WERI-Rb-1 (cell line): ENCODE measurements around the gene DRC3.

Experiments
- DNase-seq: peaks from one replicate; pipeline ENCODE4 v3.0.0-alpha.2; 2020
- H3K27ac ChIP-seq: fragments of 250-450 bp; sonication (Bioruptor Pico); 2 replicates; pipeline ENCODE4 v1.5.1; 2020; ENCODE audit warnings: mild to moderate bottlenecking, moderate library complexity
- H3K27me3 ChIP-seq: fragments of 250-450 bp; sonication (Bioruptor Pico); 2 replicates; pipeline ENCODE4 v1.5.1; 2021; ENCODE audit warnings: mild to moderate bottlenecking, low read depth, moderate library complexity; ENCODE audit not compliant: insufficient read depth, severe bottlenecking
- H3K36me3 ChIP-seq: fragments of 250-450 bp; sonication (Bioruptor Pico); 2 replicates; pipeline ENCODE4 v1.5.1; 2020; ENCODE audit warnings: mild to moderate bottlenecking, moderate library complexity
- H3K4me3 ChIP-seq: 2 replicates; pipeline ENCODE4 v1.5.1; 2011; ENCODE audit warnings: low read depth, mild to moderate bottlenecking, control low read depth, low read length
- H3K9me3 ChIP-seq: fragments of 250-450 bp; sonication (Bioruptor Pico); 2 replicates; pipeline ENCODE4 v1.5.1; 2021; ENCODE audit warnings: mild to moderate bottlenecking, moderate library complexity; ENCODE audit not compliant: severe bottlenecking
- CTCF ChIP-seq: IDR thresholded peaks from 2 replicates; pipeline ENCODE4 v1.5.1; 2011; ENCODE audit warnings: low read depth, mild to moderate bottlenecking, control low read depth, inconsistent platforms, low read length

The DRC3 gene

GRCh38 chr17:18016426-18016825 lies 43.8 kb downstream of the DRC3 start:
- Histone ChIP-seq H3K27ac (no peak overlapping the region), H3K9me3 (no peaks in the 10 kb centered on the region), H3K36me3 (no peaks in the 10 kb centered on the region; the same call in 1 of the 2 replicates), H3K4me3 (no peak overlapping the region), H3K27me3 (no peaks in the 10 kb centered on the region)
- TF ChIP-seq CTCF: no peak
- no peak for DNase-seq

GRCh38 chr17:18017958-18018357 lies 45.3 kb downstream of the DRC3 start:
- no peaks in the 10 kb centered on the region; the same call in 1 of the 2 replicates for H3K36me3 ChIP-seq
- no peak for TF ChIP-seq CTCF
- no peak for DNase-seq
- no peak overlapping the region for H3K27ac ChIP-seq
- H3K4me3 ChIP-seq: no peak overlapping the region
- no peaks in the 10 kb centered on the region for H3K9me3 ChIP-seq
- H3K27me3 ChIP-seq: no peaks in the 10 kb centered on the region

GRCh38 chr17:18018411-18018921 lies 45.8 kb downstream of the DRC3 start:
- no peak for TF ChIP-seq CTCF
- no peaks in the 10 kb centered on the region for H3K27me3 ChIP-seq
- H3K4me3 ChIP-seq: no peak overlapping the region
- no peaks in the 10 kb centered on the region; the same call in 1 of the 2 replicates for H3K36me3 ChIP-seq
- no peaks in the 10 kb centered on the region for H3K9me3 ChIP-seq
- no peak for DNase-seq
- no peak overlapping the region for H3K27ac ChIP-seq

- H3K9me3 ChIP-seq: no peaks in the 10 kb centered on the region
- H3K4me3 ChIP-seq: no peak overlapping the region
- H3K36me3 ChIP-seq: no peaks in the 10 kb centered on the region; the same call in 1 of the 2 replicates
- DNase-seq: no peak
- no peak overlapping the region for H3K27ac ChIP-seq
- H3K27me3 ChIP-seq: no peaks in the 10 kb centered on the region
- no peak for TF ChIP-seq CTCF
Observed at GRCh38 chr17:18019838-18020154, 47.1 kb downstream of the DRC3 start.

GRCh38 chr17:18020971-18021370 lies 48.3 kb downstream of the DRC3 start:
- no peak overlapping the region for H3K4me3 ChIP-seq
- H3K27me3 ChIP-seq: no peaks in the 10 kb centered on the region
- no peaks in the 10 kb centered on the region for H3K9me3 ChIP-seq
- peaks cover 2% of the 10 kb centered on the region for H3K36me3 ChIP-seq
- TF ChIP-seq CTCF: no peak
- DNase-seq: no peak
- H3K27ac ChIP-seq: no peak overlapping the region

- H3K4me3 ChIP-seq: no peak overlapping the region
- no peaks in the 10 kb centered on the region for H3K9me3 ChIP-seq
- H3K27ac ChIP-seq: no peak overlapping the region
- H3K36me3 ChIP-seq: peaks cover 6% of the 10 kb centered on the region
- no peak for DNase-seq
- TF ChIP-seq CTCF: no peak
- no peaks in the 10 kb centered on the region for H3K27me3 ChIP-seq
Observed at GRCh38 chr17:18021372-18021771, 48.7 kb downstream of the DRC3 start.
